Common myeloid progenitor, CD34-positive (primary cell): ENCODE results near the gene KCNMA1.

Experiments used
- CTCF ChIA-PET: fragments of 350-600 bp; sonication (Branson Sonifier 250); formaldehyde crosslinking; loops from one replicate; lab custom pipeline; 2021; ENCODE audit warnings: antibody characterized with exemption; lab: Charles Lee
- POLR2A ChIA-PET: fragments of 350-600 bp; sonication (Branson Sonifier 250); formaldehyde crosslinking; loops from one replicate; lab custom pipeline; 2021; ENCODE audit warnings: antibody characterized with exemption; lab: Charles Lee
- DNase-seq, 3 donors: peaks; one replicate each; pipeline versions ENCODE4 v3.0.0 to v3.0.0-alpha.2; 2013
- H3K27ac ChIP-seq, 2 experiments: 1 replicate in 1 of 2; 2 replicates in 1 of 2; pipeline ENCODE4 v1.7.0; 2013; ENCODE audit warnings: inconsistent platforms in 2 of 2, low read length in 2 of 2, mild to moderate bottlenecking in 2 of 2, low read depth in 1 of 2, moderate library complexity in 1 of 2; ENCODE audit not compliant: severe bottlenecking in 2 of 2, insufficient read depth in 1 of 2, poor library complexity in 1 of 2
- H3K27me3 ChIP-seq, 5 experiments: replicated peaks in 2 of 5; 1 replicate in 3 of 5; 2 replicates in 2 of 5; pipeline versions ENCODE4 v1.6.1 to v1.7.0; 2013; ENCODE audit warnings: low read length in 4 of 5, mild to moderate bottlenecking in 2 of 5, moderate library complexity in 2 of 5, inconsistent platforms in 1 of 5; ENCODE audit not compliant: insufficient read depth in 5 of 5, control insufficient read depth in 4 of 5
- H3K36me3 ChIP-seq, 4 experiments: 1 replicate in 2 of 4; 2 replicates in 2 of 4; pipeline versions ENCODE4 v1.6.1 to v1.7.0; 2013; ENCODE audit warnings: low read length in 3 of 4, control low read depth in 1 of 4, mild to moderate bottlenecking in 1 of 4; ENCODE audit not compliant: control insufficient read depth in 4 of 4, insufficient read depth in 4 of 4
- H3K4me1 ChIP-seq, 4 experiments: 1 replicate in 3 of 4; 2 replicates in 1 of 4; pipeline versions ENCODE4 v1.6.1 to v1.7.1; 2013; ENCODE audit warnings: low read length in 3 of 4, mild to moderate bottlenecking in 3 of 4, control low read depth in 1 of 4, inconsistent platforms in 1 of 4, moderate library complexity in 1 of 4; ENCODE audit not compliant: control insufficient read depth in 4 of 4, insufficient read depth in 4 of 4; ENCODE audit errors: control extremely low read depth in 1 of 4
- H3K4me3 ChIP-seq, 7 experiments: 1 replicate in 4 of 7; 2 replicates in 3 of 7; pipeline versions ENCODE4 v1.5.1 to v1.7.0; 2013; ENCODE audit warnings: mild to moderate bottlenecking in 7 of 7, low read length in 6 of 7, moderate library complexity in 6 of 7, inconsistent platforms in 2 of 7, low read depth in 2 of 7, control low read depth in 1 of 7; ENCODE audit not compliant: insufficient read depth in 4 of 7, control insufficient read depth in 1 of 7; ENCODE audit errors: extremely low read depth in 1 of 7
- H3K9me3 ChIP-seq, 5 experiments: 1 replicate in 4 of 5; 2 replicates in 1 of 5; pipeline versions ENCODE4 v1.6.1 to v1.7.1; 2013; ENCODE audit warnings: low read length in 4 of 5, mild to moderate bottlenecking in 2 of 5, inconsistent platforms in 1 of 5, low read depth in 1 of 5, moderate library complexity in 1 of 5; ENCODE audit not compliant: control insufficient read depth in 4 of 5, insufficient read depth in 2 of 5; ENCODE audit errors: control extremely low read depth in 1 of 5
- WGBS: methylation state at CpG from one replicate; pipeline ENCODE4 v1.1.5; 2013; ENCODE audit not compliant: insufficient coverage; 5-methylcytosine and 5-hydroxymethylcytosine counted together

The KCNMA1 gene

GRCh38 chr10:77043420-77043763 lies 594.2 kb downstream of the KCNMA1 start:
- no peak for DNase-seq
- Histone ChIP-seq H3K27me3 (no peaks in the 10 kb centered on the region), H3K4me3 (no peak overlapping the region), H3K27ac (no peak overlapping the region), H3K9me3 (no peaks in the 10 kb centered on the region), H3K4me1 (peaks cover 5 to 14% (median 7%) of the 10 kb centered on the region in 4 experiments), H3K36me3 (no peaks in the 10 kb centered on the region)
- ChIA-PET CTCF (no interaction called here), POLR2A (no interaction called here)
- WGBS = no CpG with 5 or more reads among the region's 2 CpGs

DNA sequence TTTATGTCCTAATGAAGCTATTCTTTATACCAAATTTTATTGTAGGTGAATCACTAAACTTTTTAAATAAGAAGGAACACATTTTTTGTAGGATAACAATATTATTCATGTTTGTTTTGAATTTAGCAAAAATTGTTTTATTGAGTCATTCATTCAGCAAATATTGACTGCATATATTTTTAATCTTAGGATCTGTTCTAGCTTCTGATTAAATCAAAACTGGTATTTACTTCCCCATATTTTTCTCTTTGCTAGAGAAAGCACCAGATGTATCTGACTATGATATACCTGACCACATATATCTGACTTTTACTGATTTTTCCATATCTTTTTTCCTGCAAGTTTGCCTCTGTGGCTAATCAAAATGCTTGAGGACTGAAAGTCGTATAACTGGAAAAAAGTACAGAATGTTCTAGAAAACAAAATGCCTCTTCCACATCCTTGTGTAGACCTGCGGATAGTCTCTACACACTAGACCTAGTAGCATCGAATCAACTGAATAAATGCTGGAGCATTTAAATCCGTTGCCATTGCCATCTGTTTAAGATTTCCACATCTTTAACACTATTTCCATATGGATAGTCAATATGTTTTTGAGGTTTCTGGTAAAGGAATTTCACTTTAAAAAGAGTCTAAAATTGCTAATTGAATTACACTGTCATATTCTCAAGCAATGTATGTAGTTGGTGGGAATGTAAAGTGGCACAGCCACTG lies 594.7 kb downstream of the KCNMA1 start:
- DNase-seq = no peak
- 100% methylated on average over 2 of the region's 4 CpGs for WGBS
- H3K27me3 ChIP-seq = no peaks in the 10 kb centered on the region
- no peaks in the 10 kb centered on the region for H3K9me3 ChIP-seq
- H3K36me3 ChIP-seq = no peaks in the 10 kb centered on the region
- ChIA-PET CTCF (no interaction called here), POLR2A (no interaction called here)
- no peak overlapping the region for H3K4me3 ChIP-seq
- H3K4me1 ChIP-seq = peaks cover 5 to 14% (median 7%) of the 10 kb centered on the region in 4 experiments
- no peak overlapping the region for H3K27ac ChIP-seq

GRCh38 chr10:77041636-77042258 lies 595.9 kb downstream of the KCNMA1 start:
- 40% methylated on average over 2 of the region's 4 CpGs for WGBS
- DNase-seq = peak; percentile 50 to 87 (median 74)

GRCh38 chr10:77038407-77038806 lies 599.2 kb downstream of the KCNMA1 start:
- Histone ChIP-seq H3K4me1 (peaks cover 5 to 14% (median 8%) of the 10 kb centered on the region in 4 experiments), H3K27ac (no peak overlapping the region), H3K36me3 (no peaks in the 10 kb centered on the region), H3K27me3 (no peaks in the 10 kb centered on the region), H3K4me3 (no peak overlapping the region), H3K9me3 (no peaks in the 10 kb centered on the region)
- 96% methylated on average over 3 of the region's 4 CpGs for WGBS
- ChIA-PET CTCF (interaction anchor here (1.5 kb wide), 1 partner anchor 41 kb away, joined by 3 read pairs; no protein-coding TSS in a partner anchor), POLR2A (no interaction called here)
- no peak for DNase-seq

More at GRCh38 chr10:77041636-77042258, 595.9 kb downstream of the KCNMA1 start:
- ChIA-PET CTCF (interaction anchor here (0.8 to 1.0 kb wide), 3 partner anchors 10 to 13 kb away, joined by 3 to 4 read pairs (median 3); no protein-coding TSS in a partner anchor), POLR2A (no interaction called here)
- no peak overlapping the region for H3K27ac ChIP-seq
- peaks cover 5 to 14% (median 7%) of the 10 kb centered on the region in 4 experiments for H3K4me1 ChIP-seq
- H3K9me3 ChIP-seq = no peaks in the 10 kb centered on the region
- no peak overlapping the region for H3K4me3 ChIP-seq
- H3K27me3 ChIP-seq = no peaks in the 10 kb centered on the region
- no peaks in the 10 kb centered on the region for H3K36me3 ChIP-seq

DNA sequence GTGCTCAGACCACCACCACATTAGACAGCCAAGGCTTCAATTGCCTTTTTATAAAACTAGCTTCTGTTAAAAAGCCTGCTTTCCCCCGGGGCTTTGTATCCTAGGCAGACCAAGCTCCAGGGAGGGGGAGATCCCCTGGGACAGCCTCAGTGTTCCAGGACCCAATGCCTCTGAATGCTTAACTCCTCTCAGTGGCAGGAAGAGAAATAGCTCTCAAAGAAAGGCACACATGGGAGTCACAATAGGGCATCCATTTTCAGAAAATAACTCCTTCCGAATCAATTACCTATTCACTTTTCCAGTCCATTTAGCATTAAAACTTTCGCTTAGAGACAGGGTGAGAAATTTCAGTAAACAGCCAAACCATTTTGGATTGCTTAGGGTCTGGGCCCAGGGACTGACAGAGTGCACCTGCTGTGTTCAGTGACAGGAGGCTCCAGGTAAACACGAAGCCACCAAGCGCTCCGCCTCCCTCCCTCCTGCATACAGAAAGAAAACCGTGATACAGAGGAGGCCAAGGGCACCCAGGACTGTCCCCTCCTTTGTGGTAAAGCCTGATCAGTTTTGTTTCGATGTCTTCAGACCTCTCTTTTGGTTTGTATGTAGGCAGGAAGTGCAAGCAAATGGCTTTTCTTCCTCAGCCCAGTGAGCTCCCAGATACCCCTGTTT lies 599.7 kb downstream of the KCNMA1 start:
- no peak for DNase-seq
- H3K4me1 ChIP-seq = peaks cover 5 to 16% (median 11%) of the 10 kb centered on the region in 4 experiments
- no peaks in the 10 kb centered on the region for H3K36me3 ChIP-seq
- no peaks in the 10 kb centered on the region for H3K9me3 ChIP-seq
- H3K4me3 ChIP-seq = no peak overlapping the region
- ChIA-PET CTCF (interaction anchor here (1.5 kb wide), 1 partner anchor 41 kb away, joined by 3 read pairs; no protein-coding TSS in a partner anchor), POLR2A (no interaction called here)
- no peak overlapping the region for H3K27ac ChIP-seq
- H3K27me3 ChIP-seq = no peaks in the 10 kb centered on the region
- 90% methylated on average over 6 of the region's 8 CpGs for WGBS

DNA sequence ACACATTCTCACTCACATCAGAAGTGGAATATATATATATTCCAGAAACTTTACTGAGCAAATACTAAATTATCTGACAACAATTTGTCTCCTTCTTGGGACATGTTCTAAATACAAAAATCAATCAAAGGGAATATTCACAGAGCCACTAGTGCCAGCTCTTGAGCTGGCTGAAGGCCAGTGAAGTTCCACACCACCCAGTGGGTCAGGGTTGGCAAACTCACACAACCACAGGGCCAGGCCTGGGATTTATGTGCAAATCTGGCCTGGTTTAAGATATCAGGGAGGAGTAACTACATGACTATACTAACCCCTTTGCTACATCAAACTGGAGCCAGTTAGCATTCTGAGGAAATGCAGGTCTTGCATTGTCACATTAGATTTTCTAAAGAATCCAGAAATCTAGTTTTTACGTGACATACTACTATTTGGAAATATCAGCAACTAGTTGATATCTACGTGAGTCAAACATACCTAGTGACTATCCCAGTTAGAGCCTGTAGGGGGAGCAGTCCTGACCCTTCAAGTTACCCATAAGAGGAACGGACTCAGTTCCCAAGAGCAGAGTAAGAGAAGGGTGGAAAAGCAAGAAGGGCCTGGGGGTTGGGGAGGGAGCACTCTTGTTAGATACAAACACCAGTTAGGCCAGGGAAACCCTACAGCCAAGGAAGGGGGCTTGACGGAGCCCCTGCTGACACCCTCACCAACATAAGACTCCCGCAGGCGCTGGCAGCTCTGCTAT lies 600.4 kb downstream of the KCNMA1 start:
- Histone ChIP-seq H3K27ac (no peak overlapping the region), H3K4me3 (no peak overlapping the region), H3K27me3 (no peaks in the 10 kb centered on the region), H3K4me1 (peaks cover 11 to 22% (median 17%) of the 10 kb centered on the region in 4 experiments), H3K9me3 (no peaks in the 10 kb centered on the region), H3K36me3 (no peaks in the 10 kb centered on the region)
- DNase-seq = peak; percentile 27 to 59 (median 39)
- POLR2A ChIA-PET = no interaction called here
- CTCF ChIA-PET = interaction anchor here (1.5 kb wide), 1 partner anchor 40 kb away, joined by 3 read pairs; no protein-coding TSS in a partner anchor
- whole genome bisulfite sequencing = 100% methylated on average over 4 of the region's 6 CpGs
